AG09319 (cell line): ENCODE results near the gene ARHGEF12.

ENCODE experiments used
- DNase-seq: peaks from one replicate; pipeline ENCODE4 v3.0.0-alpha.2; 2010; ENCODE audit warnings: low read depth; ENCODE audit errors: extremely low read depth
- TF ChIP-seq, protein P1 (sequence below): IDR thresholded peaks from 2 replicates; pipeline ENCODE4 v1.5.1; 2011; ENCODE audit warnings: low read depth, mild to moderate bottlenecking, inconsistent platforms, low read length, moderate library complexity

Gene ARHGEF12

DNA sequence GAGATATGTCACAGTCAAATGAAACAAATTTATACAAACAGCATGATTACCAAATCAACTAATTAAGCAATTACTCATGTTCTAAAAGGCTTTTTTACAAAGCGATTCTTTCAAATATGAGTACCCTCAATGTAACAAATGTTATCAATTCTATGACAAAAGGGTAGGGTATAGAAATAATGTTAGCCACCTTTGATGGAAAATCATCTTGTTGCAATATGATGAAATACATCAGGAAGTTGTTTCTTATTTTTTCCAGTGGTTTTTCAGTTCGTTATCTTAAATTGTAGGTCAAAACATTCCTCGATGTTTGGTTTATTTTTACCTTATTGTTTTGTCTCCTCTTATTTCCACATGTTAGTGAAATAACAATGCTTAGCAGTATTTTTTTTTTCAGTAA lies 6.5 kb downstream of the ARHGEF12 start:
- no peak for DNase-seq
- TF ChIP-seq, protein P1, sequence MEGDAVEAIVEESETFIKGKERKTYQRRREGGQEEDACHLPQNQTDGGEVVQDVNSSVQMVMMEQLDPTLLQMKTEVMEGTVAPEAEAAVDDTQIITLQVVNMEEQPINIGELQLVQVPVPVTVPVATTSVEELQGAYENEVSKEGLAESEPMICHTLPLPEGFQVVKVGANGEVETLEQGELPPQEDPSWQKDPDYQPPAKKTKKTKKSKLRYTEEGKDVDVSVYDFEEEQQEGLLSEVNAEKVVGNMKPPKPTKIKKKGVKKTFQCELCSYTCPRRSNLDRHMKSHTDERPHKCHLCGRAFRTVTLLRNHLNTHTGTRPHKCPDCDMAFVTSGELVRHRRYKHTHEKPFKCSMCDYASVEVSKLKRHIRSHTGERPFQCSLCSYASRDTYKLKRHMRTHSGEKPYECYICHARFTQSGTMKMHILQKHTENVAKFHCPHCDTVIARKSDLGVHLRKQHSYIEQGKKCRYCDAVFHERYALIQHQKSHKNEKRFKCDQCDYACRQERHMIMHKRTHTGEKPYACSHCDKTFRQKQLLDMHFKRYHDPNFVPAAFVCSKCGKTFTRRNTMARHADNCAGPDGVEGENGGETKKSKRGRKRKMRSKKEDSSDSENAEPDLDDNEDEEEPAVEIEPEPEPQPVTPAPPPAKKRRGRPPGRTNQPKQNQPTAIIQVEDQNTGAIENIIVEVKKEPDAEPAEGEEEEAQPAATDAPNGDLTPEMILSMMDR: no peak

DNA sequence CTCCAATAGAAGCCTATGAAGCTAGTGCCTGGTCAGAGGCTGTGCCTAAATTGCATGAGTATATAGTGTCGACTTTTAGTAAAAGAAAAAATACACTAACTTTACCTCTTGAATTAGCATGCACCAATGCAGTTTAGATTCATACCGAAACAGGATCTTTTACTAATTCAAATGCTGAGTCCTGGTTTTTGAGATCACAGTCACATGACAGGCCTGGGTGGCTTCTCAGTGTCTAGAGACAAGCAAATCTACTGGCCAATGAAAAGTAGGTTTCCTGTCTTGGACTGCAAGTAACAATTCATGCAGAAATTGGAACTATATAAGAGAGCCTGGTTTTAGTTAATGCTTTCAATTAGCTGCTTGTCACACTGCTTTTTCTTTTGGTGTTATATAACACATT lies 7.2 kb downstream of the ARHGEF12 start:
- DNase-seq: no peak
- TF ChIP-seq, protein P1: no peak

GRCh38 chr11:120344302-120345004 lies 8.2 kb downstream of the ARHGEF12 start:
- DNase-seq: no peak
- TF ChIP-seq, protein P1: no peak

GRCh38 chr11:120346233-120346632 lies 10.0 kb downstream of the ARHGEF12 start:
- TF ChIP-seq, protein P1: no peak
- DNase-seq: no peak

GRCh38 chr11:120350637-120351036 lies 14.4 kb downstream of the ARHGEF12 start:
- TF ChIP-seq, protein P1: no peak
- no peak for DNase-seq

- TF ChIP-seq, protein P1: no peak
- no peak for DNase-seq
These were observed 16.2 kb downstream of the ARHGEF12 start for GRCh38 chr11:120352405-120352804.

GRCh38 chr11:120354068-120354467 lies 17.9 kb downstream of the ARHGEF12 start:
- DNase-seq: no peak
- TF ChIP-seq, protein P1: no peak
